HG03460 (cell line): ENCODE results near the gene TMEM145.
"Not testable (repeated sequence)": the region's sequence is repeated elsewhere in the genome, so short reads cannot be mapped to it uniquely, and the experiment has no call there.

Experiments
- ATAC-seq: cut with Tn5 transposase; IDR thresholded peaks from one replicate; pipeline ENCODE4 v1.9.1; 2021; ENCODE audit not compliant: unreplicated experiment

The TMEM145 gene

DNA sequence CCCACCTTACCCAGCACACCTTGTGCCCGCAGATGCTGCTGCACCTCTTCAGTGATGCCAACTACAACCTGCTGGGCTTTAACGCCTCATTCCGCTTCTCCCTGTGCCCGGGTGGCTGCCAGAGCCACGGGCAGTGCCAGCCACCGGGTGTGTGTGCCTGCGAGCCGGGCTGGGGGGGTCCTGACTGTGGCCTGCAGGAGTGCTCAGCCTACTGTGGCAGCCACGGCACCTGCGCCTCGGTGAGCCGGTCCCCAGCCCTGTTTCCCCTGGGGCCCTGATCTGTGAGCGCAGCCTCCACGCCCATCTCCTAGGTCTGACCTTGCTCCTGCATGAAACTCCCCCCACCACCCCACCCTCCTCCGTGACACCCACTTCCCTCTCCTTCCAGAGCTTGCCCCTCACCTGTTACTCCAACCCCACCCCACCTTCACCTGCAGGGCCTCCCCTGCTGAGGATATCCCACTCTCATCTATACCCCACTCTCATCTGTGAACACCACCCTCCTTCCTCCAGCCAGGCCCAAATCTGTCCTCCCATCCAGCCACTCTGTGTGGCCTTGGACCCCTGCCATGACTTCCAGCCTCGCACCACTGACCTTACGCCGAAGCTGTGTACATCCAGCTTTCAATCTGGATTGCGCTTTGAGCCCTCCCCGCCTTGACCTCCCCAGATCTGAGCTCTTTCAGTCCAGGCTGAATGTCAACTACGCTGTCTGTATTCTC is 21.0 kb downstream of the TMEM145 start:
- ATAC-seq = no peak

DNA sequence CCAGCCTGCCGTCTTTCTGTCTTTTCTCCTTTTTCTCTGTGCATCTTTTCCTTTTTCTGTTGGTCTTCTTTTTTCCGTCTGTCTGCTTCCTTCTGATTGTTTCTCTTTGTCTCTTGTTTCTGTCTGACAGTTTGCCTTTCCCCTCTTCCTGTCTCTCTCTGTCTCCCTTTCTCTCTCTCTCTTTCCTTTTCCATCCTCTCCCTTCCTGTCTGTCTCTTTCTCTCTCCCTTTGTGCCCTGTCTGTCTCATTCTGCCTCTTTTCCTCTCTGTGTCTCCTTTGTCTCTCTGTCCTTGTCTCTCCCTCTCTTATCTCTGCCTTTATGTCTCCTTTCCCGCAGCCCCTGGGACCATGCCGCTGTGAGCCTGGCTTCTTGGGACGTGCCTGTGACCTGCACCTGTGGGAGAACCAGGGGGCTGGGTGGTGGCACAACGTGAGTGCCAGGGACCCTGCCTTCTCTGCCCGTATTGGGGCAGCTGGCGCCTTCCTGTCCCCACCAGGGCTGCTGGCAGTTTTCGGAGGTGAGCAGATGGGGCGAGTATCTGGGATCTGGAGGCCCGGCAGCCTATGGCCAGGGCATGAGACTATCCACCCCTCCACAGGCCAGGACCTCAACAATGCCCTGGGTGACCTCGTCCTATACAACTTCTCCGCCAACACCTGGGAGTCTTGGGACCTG is 21.7 kb downstream of the TMEM145 start:
- no peak for ATAC-seq

DNA sequence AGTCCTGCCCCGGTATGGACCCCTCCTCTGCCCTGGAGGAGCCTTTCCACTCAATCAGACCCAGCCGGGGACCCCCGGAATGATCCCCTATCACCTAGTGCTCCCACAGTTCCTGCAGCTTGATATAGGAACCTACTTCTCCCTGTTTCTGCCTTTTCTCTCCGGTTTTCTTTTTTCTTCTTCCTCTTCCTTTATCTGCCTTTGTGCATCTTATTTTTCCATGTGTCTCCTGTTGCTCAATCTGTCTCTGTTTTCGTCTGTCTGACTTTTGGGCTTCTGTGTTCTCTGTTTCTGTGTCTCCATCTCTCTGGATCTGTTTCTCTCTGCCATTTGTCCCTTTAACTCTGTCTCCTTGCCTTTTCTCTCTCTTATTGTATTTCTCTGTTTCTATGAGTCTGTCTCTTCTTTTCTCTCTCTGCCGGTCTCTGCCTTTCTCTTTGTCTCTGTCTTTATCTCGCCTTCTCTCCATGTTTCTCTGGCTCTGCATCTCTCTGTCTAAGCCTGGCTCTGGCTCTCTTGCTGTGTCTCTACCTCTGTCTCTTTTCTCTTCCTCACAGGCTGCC is 22.3 kb downstream of the TMEM145 start:
- ATAC-seq = no peak

DNA sequence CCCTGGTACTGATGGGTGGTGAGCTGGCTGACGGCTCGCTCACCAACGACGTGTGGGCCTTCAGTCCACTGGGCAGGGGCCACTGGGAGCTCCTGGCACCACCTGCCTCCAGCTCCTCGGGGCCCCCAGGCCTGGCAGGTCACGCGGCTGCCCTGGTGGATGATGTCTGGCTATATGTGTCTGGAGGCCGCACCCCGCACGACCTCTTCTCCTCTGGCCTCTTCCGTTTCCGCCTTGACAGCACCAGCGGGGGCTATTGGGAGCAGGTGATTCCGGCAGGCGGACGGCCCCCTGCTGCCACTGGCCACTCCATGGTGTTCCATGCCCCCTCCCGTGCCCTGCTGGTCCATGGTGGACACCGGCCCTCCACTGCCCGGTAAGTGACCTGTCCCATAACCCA is 22.9 kb downstream of the TMEM145 start:
- ATAC-seq = no peak

DNA sequence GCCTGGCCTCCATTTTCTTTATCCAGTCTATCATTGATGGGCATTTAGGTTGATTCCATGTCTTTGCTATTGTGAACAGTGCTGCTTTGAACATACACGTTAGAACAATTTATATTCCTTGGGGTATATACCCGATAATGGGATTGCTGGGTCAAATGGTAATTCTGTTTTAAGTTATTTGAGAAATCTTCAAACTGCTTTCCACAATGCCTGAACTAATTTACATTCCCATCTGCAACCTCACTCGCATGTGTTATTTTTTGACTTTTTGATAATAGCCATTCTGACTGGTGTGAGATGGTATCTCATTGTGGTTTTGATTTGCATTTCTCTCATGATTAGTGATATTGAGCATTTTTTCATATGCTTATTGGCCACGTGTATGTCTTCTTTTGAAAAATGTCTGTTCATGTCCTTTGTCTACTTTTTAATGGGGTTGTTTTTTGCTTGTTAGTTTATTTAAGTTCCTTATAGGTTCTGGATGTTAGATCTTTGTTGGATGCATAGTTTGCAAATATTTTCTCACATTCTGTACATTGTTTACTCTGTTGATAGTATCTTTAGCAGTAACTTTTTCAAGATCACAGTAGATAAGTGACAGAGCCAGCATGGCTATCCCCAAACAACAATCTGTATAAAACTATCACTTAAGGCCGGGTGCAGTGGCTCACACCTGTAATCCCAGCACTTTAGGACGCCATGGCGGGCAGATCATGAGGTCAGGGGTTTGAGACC is 26.2 kb downstream of the TMEM145 start:
- not testable (repeated sequence) for ATAC-seq

DNA sequence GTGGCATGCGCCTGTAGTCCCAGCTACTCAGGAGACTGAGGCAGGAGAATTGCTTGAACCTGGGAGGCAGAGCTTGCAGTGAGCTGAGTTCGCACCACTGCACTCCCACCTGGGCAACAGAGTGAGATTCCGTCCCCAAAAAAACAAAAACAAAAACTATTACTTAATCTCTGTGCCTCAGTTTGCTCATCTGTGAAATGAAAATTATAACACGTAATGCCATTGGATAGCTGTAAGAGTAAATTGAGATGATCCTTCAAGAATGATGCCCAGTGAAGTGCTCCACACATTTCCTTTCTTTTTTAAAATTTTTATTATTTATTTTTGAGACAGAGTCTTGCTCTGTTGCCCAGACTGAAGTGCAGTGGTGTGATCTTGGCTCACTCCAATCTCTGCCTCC is 26.8 kb downstream of the TMEM145 start:
- not testable (repeated sequence) for ATAC-seq

DNA sequence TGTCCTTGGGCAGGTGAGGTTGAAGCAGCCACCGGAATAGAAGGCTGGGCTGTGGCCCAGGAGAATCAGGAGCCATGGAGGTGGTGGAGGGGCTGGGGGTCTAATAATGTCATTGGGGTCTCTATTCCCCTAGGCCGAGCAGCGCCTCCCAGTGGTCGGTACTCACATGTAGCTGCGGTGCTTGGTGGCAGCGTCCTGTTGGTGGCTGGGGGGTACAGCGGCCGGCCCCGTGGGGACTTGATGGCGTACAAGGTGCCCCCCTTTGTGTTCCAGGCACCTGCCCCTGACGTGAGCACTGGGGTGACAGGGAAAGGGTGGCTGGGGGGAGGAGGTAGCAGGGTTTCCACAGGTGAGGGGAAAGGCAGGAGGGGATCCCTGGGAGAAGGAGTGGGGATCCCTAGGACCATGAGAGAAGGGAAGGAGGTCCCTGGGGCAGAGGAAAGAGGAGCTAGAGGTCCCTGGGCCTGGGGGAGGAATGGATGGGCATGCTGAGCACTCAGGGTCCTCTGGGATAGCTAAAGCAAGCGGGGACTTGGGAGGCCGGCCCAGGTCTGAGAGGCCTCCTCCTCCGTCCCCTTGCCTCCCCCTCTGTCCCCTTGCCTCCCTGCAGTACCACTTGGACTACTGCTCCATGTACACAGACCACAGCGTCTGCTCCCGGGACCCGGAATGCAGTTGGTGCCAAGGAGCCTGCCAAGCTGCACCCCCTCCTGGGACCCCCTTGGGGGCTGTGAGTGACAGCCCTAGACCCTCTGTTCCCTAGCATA is 30.4 kb downstream of the TMEM145 start:
- no peak for ATAC-seq

DNA sequence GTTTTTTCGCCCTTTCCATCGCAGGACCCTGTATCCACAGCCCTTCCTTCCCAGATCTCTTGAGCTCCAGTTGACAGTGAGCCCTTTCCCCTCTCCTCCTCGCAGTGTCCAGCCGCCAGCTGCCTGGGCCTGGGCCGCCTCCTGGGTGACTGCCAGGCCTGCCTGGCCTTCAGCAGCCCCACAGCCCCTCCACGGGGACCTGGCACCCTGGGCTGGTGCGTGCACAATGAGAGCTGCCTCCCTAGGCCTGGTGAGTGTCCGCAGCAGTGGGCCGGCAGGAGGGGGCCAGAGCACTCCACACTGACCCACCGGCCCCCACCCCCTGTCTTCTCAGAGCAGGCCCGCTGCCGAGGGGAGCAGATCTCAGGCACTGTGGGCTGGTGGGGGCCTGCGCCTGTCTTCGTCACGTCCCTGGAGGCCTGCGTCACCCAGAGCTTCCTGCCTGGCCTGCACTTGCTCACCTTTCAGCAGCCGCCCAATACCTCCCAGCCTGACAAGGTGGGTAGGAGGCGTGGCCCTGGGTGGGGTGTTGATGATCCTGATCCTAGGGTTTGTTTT is 31.3 kb downstream of the TMEM145 start:
- no peak for ATAC-seq

DNA sequence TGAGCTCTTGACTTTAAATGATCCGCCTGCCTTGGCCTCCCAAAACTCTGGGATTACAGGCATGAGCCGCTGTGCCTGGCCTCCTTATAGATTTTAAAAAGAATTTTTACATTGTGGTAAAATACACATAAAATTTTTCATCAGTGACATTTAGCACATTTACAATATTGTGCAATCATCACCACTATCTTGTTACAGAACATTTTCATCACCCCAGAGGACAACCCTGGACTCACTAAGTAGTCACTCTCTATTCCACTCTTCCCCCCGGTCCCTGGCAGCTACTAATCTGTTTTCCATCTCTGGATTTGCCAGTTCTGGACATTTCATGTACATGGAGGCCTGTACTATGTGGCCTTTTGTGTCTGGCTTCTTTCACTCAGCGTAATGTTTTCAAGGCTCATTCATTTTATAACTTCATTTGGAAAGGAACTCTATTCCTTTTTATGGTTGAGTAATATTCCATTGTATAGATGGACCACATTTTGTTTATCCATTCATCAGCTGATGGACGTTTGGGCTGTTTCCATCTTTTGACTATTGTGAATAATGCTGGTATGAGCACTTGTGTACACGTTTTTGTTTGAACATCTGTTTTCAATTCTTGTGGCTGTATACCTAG is 32.2 kb downstream of the TMEM145 start:
- no peak for ATAC-seq

DNA sequence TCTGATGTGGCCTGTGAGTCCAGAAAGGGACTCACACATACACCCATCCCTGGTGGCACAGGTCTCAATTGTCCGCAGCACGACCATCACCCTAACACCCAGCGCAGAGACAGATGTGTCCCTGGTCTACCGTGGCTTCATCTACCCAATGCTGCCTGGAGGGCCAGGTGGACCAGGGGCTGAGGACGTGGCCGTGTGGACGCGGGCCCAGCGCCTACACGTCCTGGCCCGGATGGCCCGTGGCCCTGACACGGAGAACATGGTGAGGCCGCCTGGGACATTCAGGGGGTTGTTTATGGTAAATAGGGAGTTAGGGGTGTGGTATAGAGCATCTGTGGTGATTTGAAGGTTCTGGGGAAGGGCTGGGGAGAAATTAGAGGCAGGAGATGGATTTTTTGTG is 35.1 kb downstream of the TMEM145 start:
- ATAC-seq = no peak

DNA sequence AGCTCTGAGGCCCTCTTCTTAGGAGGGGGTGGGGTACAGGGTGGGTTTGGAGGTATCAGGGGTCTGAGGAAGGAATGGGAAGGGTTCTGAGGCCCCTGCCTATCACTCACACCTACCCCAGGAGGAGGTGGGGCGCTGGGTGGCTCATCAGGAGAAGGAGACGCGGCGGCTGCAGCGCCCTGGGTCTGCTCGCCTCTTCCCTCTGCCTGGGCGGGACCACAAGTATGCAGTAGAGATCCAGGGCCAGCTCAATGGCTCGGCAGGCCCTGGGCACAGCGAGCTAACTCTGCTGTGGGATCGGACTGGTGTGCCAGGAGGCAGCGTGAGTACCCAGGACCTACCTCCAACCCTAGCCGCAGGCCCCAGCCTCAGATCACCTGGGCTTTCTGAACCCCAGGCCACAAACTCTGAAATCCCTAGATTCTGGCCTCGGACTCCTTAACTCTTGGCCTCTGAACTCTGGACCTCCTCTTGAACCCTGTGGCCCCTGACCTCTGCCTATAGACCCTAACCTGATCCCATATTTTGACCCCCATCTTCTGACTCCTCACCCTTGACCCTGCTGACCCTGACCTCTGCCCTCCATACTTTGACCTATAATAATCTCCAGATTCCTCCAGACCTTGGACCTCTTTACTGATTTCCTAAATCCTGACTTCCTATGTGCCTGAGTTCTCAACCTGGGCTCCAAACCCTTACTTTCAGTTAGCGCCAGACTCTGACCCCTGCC is 36.4 kb downstream of the TMEM145 start:
- ATAC-seq = no peak

DNA sequence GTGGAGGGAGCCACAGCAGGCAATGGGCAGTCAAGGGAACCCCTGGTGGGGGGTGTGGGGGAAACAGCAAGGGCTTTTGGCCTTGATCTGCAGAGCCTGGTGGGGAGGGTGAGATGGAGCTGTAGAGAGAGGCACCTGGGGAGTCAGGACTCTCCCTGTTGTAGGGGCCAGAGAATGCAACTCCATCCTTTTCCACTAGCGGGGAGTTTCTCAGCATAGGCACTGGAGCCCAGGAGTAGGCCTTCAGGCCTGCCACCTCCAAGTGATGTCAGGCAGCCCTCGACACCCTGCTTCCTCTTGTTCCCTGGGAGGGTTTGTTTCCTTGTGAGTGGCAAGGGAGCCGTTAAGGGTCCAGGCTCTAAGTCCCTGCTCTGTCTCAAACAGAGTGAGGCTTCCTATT is 37.3 kb downstream of the TMEM145 start:
- ATAC-seq = no peak

DNA sequence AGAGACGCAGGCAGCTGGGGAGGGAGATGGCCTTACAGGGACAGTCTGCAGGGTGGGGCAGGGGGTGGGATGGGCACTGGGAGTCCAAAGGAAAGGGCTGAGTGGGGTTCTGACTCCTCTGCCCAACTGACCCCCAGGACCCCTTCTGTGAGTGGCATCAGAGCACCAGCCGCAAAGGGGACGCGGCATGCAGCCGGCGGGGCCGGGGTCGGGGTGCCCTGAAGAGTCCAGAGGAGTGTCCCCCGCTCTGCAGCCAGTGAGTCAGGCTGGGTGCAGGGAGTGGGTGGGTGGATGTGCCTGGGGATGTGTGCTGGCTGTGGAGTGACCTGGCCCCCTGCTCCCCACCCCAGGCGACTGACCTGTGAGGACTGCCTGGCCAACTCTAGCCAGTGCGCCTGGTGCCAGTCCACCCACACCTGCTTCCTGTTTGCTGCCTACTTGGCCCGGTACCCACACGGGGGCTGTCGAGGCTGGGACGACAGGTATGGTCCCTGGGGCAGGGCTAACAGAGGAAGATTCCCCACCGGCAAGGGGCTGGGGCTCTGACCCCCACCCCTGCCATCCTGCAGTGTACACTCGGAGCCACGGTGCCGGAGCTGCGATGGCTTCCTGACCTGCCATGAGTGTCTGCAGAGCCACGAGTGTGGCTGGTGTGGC is 38.1 kb downstream of the TMEM145 start:
- no peak for ATAC-seq

DNA sequence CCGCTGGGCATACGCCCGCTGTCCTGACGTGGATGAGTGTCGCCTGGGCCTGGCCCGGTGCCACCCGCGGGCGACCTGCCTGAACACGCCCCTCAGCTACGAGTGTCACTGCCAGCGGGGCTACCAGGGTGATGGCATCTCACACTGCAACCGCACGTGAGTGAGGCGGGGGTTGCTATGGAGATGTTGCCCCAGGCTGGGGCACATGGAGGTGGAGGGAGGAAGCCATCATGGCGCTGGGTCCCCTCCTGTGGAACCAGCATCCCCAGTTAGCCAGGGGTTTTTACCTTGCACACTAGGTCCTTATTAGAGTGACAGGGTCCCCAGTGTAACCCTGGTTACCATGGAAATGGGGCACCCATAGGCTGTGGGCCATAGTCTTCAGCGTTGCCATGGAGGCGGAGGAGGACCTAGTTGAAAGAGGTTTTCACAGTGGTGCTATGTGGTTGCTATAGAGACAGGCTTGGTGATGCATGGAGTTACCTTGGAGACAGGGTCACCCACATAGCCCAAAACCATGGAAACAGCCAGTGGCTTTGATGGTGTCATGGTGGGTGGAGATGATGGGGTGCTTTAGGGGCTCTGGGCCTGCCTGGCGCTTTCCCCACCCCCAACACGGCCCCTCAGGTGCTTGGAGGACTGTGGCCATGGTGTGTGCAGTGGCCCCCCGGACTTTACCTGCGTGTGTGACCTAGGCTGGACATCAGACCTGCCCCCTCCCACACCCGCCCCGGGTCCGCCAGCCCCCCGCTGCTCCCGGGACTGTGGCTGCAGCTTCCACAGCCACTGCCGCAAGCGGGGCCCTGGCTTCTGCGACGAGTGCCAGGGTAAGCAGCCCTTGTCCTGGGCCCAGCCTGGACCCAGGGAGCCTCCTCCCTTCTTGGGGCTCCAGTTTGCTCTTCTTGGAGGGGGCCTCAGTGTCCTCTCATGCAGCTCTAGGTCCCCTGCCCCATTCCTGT is 39.5 kb downstream of the TMEM145 start:
- ATAC-seq = no peak

DNA sequence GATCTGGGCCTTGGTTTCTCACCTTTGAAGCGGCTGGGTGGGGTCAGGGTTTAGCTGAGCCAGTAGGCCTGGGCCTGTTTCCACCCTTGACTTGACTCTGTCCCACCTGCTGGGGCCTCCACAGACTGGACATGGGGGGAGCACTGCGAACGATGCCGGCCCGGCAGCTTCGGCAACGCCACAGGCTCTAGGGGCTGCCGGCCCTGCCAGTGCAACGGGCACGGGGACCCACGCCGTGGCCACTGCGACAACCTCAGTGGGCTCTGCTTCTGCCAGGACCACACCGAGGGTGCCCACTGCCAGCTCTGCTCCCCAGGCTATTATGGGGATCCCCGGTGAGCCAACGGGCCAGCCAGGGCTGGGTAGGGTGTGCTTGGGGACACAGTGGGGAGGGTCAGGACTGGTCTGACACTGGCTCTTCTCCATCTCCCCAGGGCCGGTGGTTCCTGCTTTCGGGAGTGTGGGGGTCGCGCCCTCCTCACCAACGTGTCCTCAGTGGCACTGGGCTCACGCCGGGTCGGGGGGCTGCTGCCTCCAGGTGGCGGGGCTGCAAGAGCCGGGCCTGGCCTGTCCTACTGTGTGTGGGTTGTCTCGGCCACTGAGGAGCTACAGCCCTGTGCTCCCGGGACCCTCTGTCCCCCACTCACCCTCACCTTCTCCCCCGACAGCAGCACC is 40.4 kb downstream of the TMEM145 start:
- no peak for ATAC-seq

DNA sequence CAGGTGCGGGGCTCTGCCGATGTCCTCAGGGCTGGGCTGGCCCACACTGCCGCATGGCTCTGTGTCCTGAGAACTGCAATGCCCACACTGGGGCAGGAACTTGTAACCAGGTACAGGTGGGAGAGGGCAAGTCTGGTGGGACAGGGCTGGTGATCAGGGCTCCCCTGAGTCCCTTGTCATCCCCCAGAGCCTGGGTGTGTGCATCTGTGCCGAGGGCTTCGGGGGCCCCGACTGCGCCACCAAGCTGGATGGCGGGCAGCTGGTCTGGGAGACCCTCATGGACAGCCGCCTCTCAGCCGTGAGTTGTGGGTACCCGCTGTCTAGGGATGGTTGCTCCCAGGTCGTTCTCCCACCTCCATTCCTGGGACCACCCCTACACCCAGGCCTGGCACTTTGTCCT is 42.8 kb downstream of the TMEM145 start:
- ATAC-seq = no peak

DNA sequence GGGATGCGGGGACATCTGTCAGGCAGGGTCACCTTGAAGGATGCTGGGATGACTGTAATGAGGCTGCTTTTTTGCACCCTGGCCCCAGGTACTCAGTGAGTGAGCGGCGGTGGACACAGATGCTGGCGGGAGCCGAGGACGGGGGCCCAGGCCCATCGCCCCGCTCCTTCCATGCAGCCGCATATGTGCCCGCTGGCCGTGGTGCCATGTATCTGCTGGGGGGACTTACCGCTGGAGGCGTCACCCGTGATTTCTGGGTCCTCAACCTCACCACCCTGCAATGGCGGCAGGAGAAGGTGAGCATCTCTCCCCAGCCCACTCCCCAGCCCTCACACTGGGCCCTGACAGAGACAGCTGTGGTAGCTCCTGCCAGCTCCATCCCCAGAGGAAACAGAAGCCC is 43.6 kb downstream of the TMEM145 start:
- ATAC-seq = no peak
